ENCODE results near the gene ZNF423.
A peak's percentile ranks its signal among the peaks of the same experiment; 100 is the strongest.

Gene ZNF423

DNA sequence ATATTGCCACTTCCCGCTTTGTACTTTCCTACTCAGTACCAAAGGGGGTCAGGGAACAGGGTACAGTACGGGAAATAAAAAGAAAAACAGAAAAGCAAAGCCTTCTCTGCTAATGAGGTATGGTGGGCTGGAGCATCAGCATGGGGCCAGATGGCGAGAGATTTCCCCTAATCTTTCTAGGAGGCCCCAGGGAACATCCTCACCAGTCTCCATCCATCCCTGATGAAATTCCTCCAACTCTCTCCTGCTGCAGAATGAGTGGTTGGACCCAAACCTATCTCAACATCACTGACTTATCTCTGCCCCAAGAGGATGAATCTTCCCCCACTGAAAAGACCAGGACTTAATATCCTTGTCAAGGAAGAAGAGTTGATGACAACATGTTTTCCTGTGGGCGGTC is 296.7 kb downstream of the ZNF423 start:
- no peak overlapping the region for H3K4me3 ChIP-seq (ENCODE audit: low read depth, low read length)
- TF ChIP-seq, protein P1, sequence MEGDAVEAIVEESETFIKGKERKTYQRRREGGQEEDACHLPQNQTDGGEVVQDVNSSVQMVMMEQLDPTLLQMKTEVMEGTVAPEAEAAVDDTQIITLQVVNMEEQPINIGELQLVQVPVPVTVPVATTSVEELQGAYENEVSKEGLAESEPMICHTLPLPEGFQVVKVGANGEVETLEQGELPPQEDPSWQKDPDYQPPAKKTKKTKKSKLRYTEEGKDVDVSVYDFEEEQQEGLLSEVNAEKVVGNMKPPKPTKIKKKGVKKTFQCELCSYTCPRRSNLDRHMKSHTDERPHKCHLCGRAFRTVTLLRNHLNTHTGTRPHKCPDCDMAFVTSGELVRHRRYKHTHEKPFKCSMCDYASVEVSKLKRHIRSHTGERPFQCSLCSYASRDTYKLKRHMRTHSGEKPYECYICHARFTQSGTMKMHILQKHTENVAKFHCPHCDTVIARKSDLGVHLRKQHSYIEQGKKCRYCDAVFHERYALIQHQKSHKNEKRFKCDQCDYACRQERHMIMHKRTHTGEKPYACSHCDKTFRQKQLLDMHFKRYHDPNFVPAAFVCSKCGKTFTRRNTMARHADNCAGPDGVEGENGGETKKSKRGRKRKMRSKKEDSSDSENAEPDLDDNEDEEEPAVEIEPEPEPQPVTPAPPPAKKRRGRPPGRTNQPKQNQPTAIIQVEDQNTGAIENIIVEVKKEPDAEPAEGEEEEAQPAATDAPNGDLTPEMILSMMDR (IDR thresholded peaks at IDR 0.05; ENCODE audit: borderline replicate concordance, insufficient read depth, low read depth, low read length) = no peak

DNA sequence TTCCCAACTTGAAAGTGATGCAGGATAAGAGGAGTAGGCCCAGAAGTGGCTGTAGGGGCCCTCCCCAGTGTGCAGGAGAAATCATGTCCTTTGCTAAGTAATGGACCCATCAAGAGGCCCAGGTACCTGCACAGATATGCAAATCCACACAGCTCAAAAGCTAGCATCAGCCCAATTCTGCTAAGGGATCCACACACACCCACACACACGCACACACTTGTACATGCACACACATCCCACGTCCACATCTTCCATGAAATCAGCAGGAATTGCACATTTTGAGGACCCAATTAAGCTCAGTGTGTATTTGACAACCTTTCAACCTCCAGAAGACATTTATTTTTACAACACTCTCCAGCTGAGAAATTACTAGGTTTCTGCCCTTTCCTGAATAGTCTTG is 297.5 kb downstream of the ZNF423 start:
- H3K4me3 ChIP-seq (ENCODE audit: low read depth, low read length) = no peak overlapping the region
- TF ChIP-seq, protein P1 (IDR thresholded peaks at IDR 0.05; ENCODE audit: borderline replicate concordance, insufficient read depth, low read depth, low read length) = no peak

DNA sequence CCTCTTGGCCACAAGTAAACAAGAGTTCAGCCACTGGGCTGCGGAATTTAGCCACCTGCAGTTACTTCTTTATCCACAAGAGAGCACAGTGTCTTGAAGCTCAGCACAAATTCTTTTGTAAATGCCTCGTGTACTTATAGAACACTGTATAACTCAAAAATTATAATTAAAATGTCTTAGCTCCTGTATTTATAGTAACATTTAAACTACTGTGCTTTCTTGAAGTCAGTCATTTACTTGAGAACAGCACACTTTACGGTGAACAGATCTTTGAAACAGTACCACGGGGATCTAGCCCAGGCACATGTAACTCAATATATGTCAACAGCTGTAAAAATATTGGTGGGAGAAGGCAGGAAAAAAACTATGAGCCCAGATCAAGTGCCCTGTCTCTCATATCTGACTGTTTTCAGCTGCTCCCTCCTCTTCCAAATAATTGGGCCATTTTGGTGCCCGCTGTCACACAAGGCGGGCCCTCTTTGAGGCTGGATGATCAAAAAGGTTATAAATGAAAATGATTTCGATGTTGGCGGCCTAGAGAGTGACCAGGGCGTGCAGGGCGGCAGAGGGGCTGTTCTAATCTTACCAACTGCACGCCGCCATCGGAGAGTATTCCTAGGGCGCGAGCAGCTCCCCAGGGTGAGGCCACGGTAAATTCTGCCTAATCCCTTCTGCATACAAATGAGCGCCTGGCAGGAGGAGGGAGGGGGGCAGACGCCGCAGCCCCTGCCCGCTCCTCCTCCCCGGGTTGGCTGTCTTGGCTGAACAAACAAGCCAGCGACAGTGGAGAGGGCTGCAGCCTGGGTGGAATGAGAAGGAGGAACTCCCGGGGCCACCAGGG is 299.1 kb downstream of the ZNF423 start:
- TF ChIP-seq, protein P1 (IDR thresholded peaks at IDR 0.05; ENCODE audit: borderline replicate concordance, insufficient read depth, low read depth, low read length) = peak; percentile 44; the same call in 1 of the 2 replicates
- H3K4me3 ChIP-seq (ENCODE audit: low read depth, low read length) = no peak overlapping the region

DNA sequence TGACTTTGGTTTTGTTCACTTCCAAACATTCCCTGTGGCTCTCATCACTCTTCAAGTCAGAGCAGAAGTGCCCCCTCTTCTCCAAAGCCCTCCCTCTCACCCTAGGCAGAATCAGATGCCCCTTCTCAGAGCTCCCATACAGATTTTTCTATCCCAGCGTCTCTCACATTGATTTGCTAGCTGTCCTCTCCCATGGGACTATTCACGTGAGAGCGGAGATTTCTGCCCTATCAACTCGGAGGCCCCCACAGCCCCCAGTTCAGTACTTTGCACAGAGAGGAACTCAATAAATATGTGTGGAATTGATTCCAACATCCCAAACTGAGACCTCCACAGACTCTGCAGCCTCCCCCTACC is 299.7 kb downstream of the ZNF423 start:
- TF ChIP-seq, protein P1 (IDR thresholded peaks at IDR 0.05; ENCODE audit: borderline replicate concordance, insufficient read depth, low read depth, low read length) = no peak
- no peak overlapping the region for H3K4me3 ChIP-seq (ENCODE audit: low read depth, low read length)

DNA sequence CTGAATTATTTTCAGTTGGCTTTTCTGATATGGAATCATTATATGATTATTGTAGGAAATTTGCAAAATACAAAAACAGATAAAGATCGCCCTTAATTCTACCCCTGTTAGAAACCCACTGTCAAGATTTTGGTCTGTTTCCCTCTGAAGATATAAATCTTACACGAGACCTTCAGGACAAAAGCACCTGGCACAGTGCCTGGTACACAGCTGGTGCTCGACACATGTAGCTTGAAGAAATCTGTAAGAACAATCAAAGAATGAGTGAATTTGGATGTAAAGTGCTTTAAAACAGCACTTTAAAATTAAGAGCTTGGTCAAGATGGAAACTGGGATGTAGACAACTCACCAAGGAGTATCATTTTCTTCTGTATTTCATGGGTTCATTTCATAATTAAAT is 301.2 kb downstream of the ZNF423 start:
- H3K4me3 ChIP-seq (ENCODE audit: low read depth, low read length) = no peak overlapping the region
- TF ChIP-seq, protein P1 (IDR thresholded peaks at IDR 0.05; ENCODE audit: borderline replicate concordance, insufficient read depth, low read depth, low read length) = no peak

DNA sequence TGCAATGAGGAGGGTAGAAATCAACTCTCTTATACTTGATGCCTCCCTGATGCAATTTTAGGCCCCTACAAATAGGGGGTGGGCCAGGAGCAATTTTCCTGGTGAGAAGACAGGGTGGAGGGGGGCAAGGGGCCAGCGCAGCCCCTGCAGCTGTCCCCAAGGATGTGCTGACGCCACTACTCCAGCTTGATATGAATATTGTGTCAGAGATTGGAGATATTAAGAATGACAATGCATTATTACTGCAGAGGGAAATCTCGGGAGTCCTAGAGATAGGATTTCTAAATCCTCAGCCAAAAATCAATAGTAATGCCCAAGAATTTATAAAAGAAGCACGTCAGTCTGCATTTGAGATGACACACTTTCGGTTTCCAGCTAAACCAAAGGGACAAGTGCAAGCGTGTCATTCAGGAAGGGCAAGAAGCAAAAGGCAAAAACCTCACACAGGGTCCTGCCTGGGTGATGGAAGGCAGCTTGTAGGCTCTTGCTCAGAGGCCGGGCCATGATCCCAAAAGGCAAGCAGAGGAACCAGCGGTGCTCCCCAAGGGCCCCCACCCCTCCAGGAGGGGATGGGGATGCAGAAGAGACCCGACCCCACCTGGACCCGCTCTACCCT is 303.5 kb downstream of the ZNF423 start:
- H3K4me3 ChIP-seq (ENCODE audit: low read depth, low read length) = no peak overlapping the region
- TF ChIP-seq, protein P1 (IDR thresholded peaks at IDR 0.05; ENCODE audit: borderline replicate concordance, insufficient read depth, low read depth, low read length) = no peak

DNA sequence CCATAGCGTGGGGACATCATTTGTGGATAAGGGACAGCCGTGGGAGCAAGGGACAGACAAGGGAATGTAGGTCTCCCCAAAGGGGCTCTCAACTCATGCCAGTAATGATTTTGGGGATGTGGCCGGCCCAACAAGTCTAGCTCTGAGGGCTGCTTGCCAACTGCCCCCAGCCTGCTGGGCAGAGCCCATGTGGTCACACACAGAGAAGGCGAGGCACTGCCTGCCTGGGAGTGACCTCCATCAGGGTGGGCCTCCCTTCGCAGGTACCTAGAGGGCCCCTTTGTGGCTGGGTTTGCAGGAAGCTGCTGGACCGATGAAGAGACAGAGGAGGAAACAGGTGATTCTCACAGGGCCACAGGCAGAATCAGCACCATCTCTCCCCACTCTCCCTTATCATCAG is 305.2 kb downstream of the ZNF423 start:
- TF ChIP-seq, protein P1 (IDR thresholded peaks at IDR 0.05; ENCODE audit: borderline replicate concordance, insufficient read depth, low read depth, low read length) = no peak

More for the DNA sequence above, 305.2 kb downstream of the ZNF423 start:
- H3K4me3 ChIP-seq (ENCODE audit: low read depth, low read length) = no peak overlapping the region

Data from GM12875 (cell line).